ENCODE data around the gene SBK2. TPM values are rescaled to one million over a fixed set of nuclear protein-coding genes. Genes with fewer than 3 reads are reported as not detected.

SBK2 gene
- total and polyA plus RNA-seq, 2 donors (not counting 3 experiments of a cell fraction or from before 2014, with no cell fraction given), result not detected

- Histone ChIP-seq H3K27ac (ENCODE audit: insufficient read depth, low read depth, low read length) (no peak overlapping the region), H3K4me2 (ENCODE audit: insufficient read depth, low read length) (no peak overlapping the region), H3K9me1 (replicated peaks; ENCODE audit: control insufficient read depth, extremely low read depth, insufficient read depth, low read length) (no peaks in the 10 kb centered on the region), H3K4me3 (replicated peaks in 1 of 3; ENCODE audit: insufficient read depth in 1 of 3, low read depth in 1 of 3, low read length in 3 of 3) (no peak overlapping the region), H2AFZ (ENCODE audit: low read depth, low read length) (peak overlapping the region; percentile 52), H4K20me1 (replicated peaks; ENCODE audit: control insufficient read depth, extremely low read depth, insufficient read depth, low read length) (no peaks in the 10 kb centered on the region), H3K9me3 (replicated peaks; ENCODE audit: control insufficient read depth, insufficient read depth, low read length) (no peaks in the 10 kb centered on the region), H3K27me3 (ENCODE audit: control insufficient read depth in 2 of 2, insufficient read depth in 2 of 2, low read length in 2 of 2) (no peaks in the 10 kb centered on the region), H3K9ac (replicated peaks; ENCODE audit: extremely low read depth, insufficient read depth, low read length) (no peak overlapping the region), H3K79me2 (ENCODE audit: control insufficient read depth, insufficient read depth, low read length) (no peaks in the 10 kb centered on the region), H3K36me3 (ENCODE audit: control insufficient read depth in 2 of 2, extremely low read depth in 1 of 2, insufficient read depth in 2 of 2, low read length in 2 of 2) (no peaks in the 10 kb centered on the region), H3K4me1 (ENCODE audit: control insufficient read depth, extremely low read depth, insufficient read depth, low read length) (no peaks in the 10 kb centered on the region)
- CTCF ChIA-PET, result interaction anchor here (0.7 to 5.4 kb wide), 35 partner anchors 9 to 415 kb away, joined by 3 to 298 read pairs (median 6); partner anchors contain the start of genes FIZ1, ISOC2, NAT14 and PPP1R12C
- POLR2A ChIA-PET, result interaction anchor here (1.4 kb wide), 1 partner anchor 36 kb away, joined by 7 read pairs; no protein-coding TSS in a partner anchor
- dilution Hi-C loops (cut with MboI; ENCODE audit: extremely low pct_ligation_motif_present, low sequenced_read_pairs) (no loop called here), intact Hi-C loops (cut with micrococcal nuclease) (loop anchor here (1.0 kb wide), 2 partner anchors 202 to 211 kb away; no protein-coding TSS in a partner anchor)
- no peak for FAIRE-seq
- no TSS peak for BruUV-seq (replicated peaks)
- TF ChIP-seq GATA2 (IDR thresholded peaks at IDR 0.05; ENCODE audit: insufficient read depth, insufficient read length, low read depth, low read length) (no peak), POLR2A (IDR thresholded peaks at IDR 0.05; ENCODE audit: low read depth, low read length) (no peak)
- TF ChIP-seq, protein P1, sequence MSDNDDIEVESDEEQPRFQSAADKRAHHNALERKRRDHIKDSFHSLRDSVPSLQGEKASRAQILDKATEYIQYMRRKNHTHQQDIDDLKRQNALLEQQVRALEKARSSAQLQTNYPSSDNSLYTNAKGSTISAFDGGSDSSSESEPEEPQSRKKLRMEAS (IDR thresholded peaks at IDR 0.05; ENCODE audit: insufficient read depth, insufficient read length), result no peak
- no peak for DNase-seq (ENCODE audit: low read depth, low spot score)
Observed at GRCh38 chr19:55503157-55503501, 33.8 kb downstream of the SBK2 start.

GRCh38 chr19:55502197-55502952 lies 34.6 kb downstream of the SBK2 start:
- Histone ChIP-seq H3K4me3 (replicated peaks in 1 of 3; ENCODE audit: insufficient read depth in 1 of 3, low read depth in 1 of 3, low read length in 3 of 3) (no peak overlapping the region), H3K27ac (ENCODE audit: insufficient read depth, low read depth, low read length) (no peak overlapping the region), H4K20me1 (replicated peaks; ENCODE audit: control insufficient read depth, extremely low read depth, insufficient read depth, low read length) (no peaks in the 10 kb centered on the region), H3K27me3 (ENCODE audit: control insufficient read depth in 2 of 2, insufficient read depth in 2 of 2, low read length in 2 of 2) (no peaks in the 10 kb centered on the region), H2AFZ (ENCODE audit: low read depth, low read length) (no peak overlapping the region), H3K4me1 (ENCODE audit: control insufficient read depth, extremely low read depth, insufficient read depth, low read length) (no peaks in the 10 kb centered on the region), H3K9me1 (replicated peaks; ENCODE audit: control insufficient read depth, extremely low read depth, insufficient read depth, low read length) (no peaks in the 10 kb centered on the region), H3K9ac (replicated peaks; ENCODE audit: extremely low read depth, insufficient read depth, low read length) (no peak overlapping the region), H3K79me2 (ENCODE audit: control insufficient read depth, insufficient read depth, low read length) (no peaks in the 10 kb centered on the region), H3K9me3 (replicated peaks; ENCODE audit: control insufficient read depth, insufficient read depth, low read length) (no peaks in the 10 kb centered on the region), H3K36me3 (ENCODE audit: control insufficient read depth in 2 of 2, extremely low read depth in 1 of 2, insufficient read depth in 2 of 2, low read length in 2 of 2) (no peaks in the 10 kb centered on the region), H3K4me2 (ENCODE audit: insufficient read depth, low read length) (no peak overlapping the region)
- dilution Hi-C loops (cut with MboI; ENCODE audit: extremely low pct_ligation_motif_present, low sequenced_read_pairs) (no loop called here), intact Hi-C loops (cut with micrococcal nuclease) (no loop called here)
- FAIRE-seq (no peak), DNase-seq (ENCODE audit: low read depth, low spot score) (no peak)
- no peak for TF ChIP-seq EZH2 (IDR thresholded peaks at IDR 0.05; ENCODE audit: borderline replicate concordance, low read depth, low read length, severe bottlenecking)
- no peak for TF ChIP-seq POLR2AphosphoS5 (IDR thresholded peaks at IDR 0.05; ENCODE audit: insufficient read depth, low read depth, low read length)
- TF ChIP-seq POLR2A (IDR thresholded peaks at IDR 0.05; ENCODE audit: low read depth, low read length), result no peak
- CTCF ChIA-PET, result interaction anchor here (1.3 to 5.4 kb wide), 2 partner anchors 15 to 35 kb away, joined by 6 to 298 read pairs; no protein-coding TSS in a partner anchor
- no TSS peak for BruUV-seq (replicated peaks)
- POLR2A ChIA-PET, result no interaction called here

All from endothelial cell of umbilical vein (primary cell).